ENCODE data around the gene KRTAP4-16.

GRCh38 chr17:41133880-41134735, 32.1 kb upstream of the KRTAP4-16 start:
- TF ChIP-seq EP300 (IDR thresholded peaks at IDR 0.05) (no peak), POLR2A (IDR thresholded peaks at IDR 0.05) (no peak)
- TF ChIP-seq, protein P1, sequence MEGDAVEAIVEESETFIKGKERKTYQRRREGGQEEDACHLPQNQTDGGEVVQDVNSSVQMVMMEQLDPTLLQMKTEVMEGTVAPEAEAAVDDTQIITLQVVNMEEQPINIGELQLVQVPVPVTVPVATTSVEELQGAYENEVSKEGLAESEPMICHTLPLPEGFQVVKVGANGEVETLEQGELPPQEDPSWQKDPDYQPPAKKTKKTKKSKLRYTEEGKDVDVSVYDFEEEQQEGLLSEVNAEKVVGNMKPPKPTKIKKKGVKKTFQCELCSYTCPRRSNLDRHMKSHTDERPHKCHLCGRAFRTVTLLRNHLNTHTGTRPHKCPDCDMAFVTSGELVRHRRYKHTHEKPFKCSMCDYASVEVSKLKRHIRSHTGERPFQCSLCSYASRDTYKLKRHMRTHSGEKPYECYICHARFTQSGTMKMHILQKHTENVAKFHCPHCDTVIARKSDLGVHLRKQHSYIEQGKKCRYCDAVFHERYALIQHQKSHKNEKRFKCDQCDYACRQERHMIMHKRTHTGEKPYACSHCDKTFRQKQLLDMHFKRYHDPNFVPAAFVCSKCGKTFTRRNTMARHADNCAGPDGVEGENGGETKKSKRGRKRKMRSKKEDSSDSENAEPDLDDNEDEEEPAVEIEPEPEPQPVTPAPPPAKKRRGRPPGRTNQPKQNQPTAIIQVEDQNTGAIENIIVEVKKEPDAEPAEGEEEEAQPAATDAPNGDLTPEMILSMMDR (IDR thresholded peaks at IDR 0.05) = no peak
